BJ (cell line): ENCODE results near the gene CEP170. TPM values are rescaled to one million over a fixed set of nuclear protein-coding genes. Genes with fewer than 3 reads are reported as not detected.

Experiments used
- CTCF ChIA-PET: fragments of 350-600 bp; formaldehyde crosslinking; extraction: SDS; loops from one replicate; lab custom pipeline; 2021; ENCODE audit warnings: antibody characterized with exemption, inconsistent platforms; lab: Yijun Ruan, JAX
- POLR2A ChIA-PET: fragments of 300-600 bp; sonication (Branson Sonifier 250); formaldehyde crosslinking; extraction: SDS; loops from one replicate; lab custom pipeline; 2021; ENCODE audit warnings: antibody characterized with exemption; lab: Charles Lee
- DNase-seq: peaks from one replicate; pipeline ENCODE4 v3.0.0-alpha.2; 2011; ENCODE audit warnings: low read depth
- H3K27me3 ChIP-seq: 2 replicates; pipeline ENCODE4 v1.6.0; 2011; ENCODE audit warnings: low read length; ENCODE audit not compliant: control insufficient read depth, insufficient read depth
- H3K36me3 ChIP-seq: 2 replicates; pipeline ENCODE4 v1.5.1; 2011; ENCODE audit warnings: low read length; ENCODE audit not compliant: control insufficient read depth, insufficient read depth
- H3K4me3 ChIP-seq: 2 replicates; pipeline ENCODE4 v1.5.1; 2011; ENCODE audit warnings: low read depth, mild to moderate bottlenecking, control low read depth, low read length
- CTCF ChIP-seq: IDR thresholded peaks from 2 replicates; pipeline ENCODE4 v1.5.1; 2011; ENCODE audit warnings: low read depth, mild to moderate bottlenecking, control low read depth, inconsistent platforms, low read length, moderate library complexity; ENCODE audit not compliant: insufficient read depth
- polyA plus RNA-seq: library from polyadenylated mRNA; depleted of rRNA; stranded (reverse); fragments of >200 nt; gene quantifications from 2 replicates; pipeline ENCODE4 v1.2.3, GENCODE V29; 2011

The CEP170 gene
- polyA plus RNA-seq, 1 experiment, result 42.0 TPM

DNA sequence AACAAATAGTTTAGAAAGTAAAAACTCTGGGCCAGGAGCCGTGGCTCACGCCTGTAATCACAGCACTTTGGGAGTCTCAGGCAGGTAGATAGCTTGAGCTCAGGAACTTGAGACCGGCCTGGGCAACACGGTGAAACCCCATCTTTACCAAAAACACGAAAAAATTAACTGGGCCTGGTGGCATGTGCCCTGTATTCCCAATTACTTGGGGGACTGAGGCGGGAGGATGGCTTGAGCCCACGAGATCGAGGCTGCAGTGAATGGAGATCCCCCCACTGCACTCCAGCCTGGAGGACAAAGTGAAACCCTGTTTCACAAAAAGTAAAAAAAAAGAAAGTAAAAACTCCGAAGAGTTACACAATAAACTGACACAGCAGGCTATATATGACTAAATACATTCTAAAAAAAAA lies 10.6 kb downstream of the CEP170 start:
- POLR2A ChIA-PET, result no interaction called here
- Histone ChIP-seq H3K4me3 (no peak overlapping the region), H3K36me3 (no peaks in the 10 kb centered on the region), H3K27me3 (no peaks in the 10 kb centered on the region)
- CTCF ChIA-PET, result no interaction called here
- TF ChIP-seq CTCF, result no peak
- DNase-seq, result no peak

DNA sequence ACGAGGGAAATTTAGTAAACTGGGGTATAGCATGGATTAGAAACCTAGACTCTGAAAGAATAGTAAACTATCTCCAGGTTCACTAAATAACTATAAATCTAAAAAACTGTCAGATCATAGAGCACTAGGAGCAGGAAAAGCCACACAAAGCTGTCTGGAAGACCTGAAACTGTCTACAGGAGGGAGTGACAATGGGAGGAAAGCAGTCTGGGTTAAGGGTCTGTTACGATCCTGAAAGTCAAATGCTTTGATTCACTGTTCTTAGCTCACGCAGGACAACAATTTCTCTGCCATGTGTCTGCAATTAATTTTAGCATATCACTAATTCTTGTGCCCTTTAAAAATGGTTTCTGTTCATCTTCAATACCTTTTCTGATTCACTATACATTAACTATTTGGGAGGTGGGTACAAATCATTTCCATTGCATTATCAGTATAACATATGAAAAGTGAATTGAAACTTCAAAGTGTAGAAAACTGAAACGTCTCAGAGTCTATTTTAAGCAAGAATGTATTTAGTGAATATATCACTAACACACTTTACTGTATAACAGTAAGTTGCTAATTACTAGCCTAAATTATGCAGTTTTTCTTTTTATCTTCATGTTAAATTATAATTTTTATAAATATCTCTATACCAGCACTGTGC lies 18.4 kb downstream of the CEP170 start:
- no peak for DNase-seq
- Histone ChIP-seq H3K27me3 (no peaks in the 10 kb centered on the region), H3K4me3 (no peak overlapping the region), H3K36me3 (peaks cover 2% of the 10 kb centered on the region; the same call in 1 of the 2 replicates)
- ChIA-PET POLR2A (interaction anchor here (0.6 kb wide), 1 partner anchor 13 kb away, joined by 3 read pairs; no protein-coding TSS in a partner anchor), CTCF (no interaction called here)
- TF ChIP-seq CTCF, result no peak

- Histone ChIP-seq H3K36me3 (peaks cover 2% of the 10 kb centered on the region; the same call in 1 of the 2 replicates), H3K27me3 (no peaks in the 10 kb centered on the region), H3K4me3 (no peak overlapping the region)
- ChIA-PET POLR2A (no interaction called here), CTCF (no interaction called here)
- TF ChIP-seq CTCF, result no peak
- DNase-seq, result no peak
Observed at GRCh38 chr1:243234978-243235647, 20.0 kb downstream of the CEP170 start.

- Histone ChIP-seq H3K4me3 (no peak overlapping the region), H3K36me3 (peaks cover 2% of the 10 kb centered on the region; the same call in 1 of the 2 replicates), H3K27me3 (no peaks in the 10 kb centered on the region)
- POLR2A ChIA-PET, result no interaction called here
- CTCF ChIA-PET, result no interaction called here
- TF ChIP-seq CTCF, result no peak
- DNase-seq, result no peak
Observed at GRCh38 chr1:243233908-243234307, 21.2 kb downstream of the CEP170 start.

DNA sequence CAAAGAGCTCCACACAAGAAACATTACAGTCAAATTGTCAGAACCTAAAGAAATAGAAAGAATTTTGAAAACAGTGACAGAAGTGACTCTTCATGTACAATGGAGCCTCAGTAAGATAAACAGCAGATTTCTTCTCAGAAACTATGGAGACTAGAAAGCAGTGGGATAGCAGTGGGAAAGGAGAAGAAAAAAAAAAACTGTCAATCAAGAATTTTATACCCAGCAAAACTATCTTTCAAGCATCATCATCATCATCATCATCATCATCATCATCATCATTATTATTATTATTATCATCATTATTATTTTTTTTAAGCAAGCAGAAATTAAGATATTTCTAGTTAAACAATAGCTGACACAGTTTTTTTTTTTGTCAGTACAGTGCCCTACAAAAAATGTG lies 24.2 kb downstream of the CEP170 start:
- ChIA-PET POLR2A (no interaction called here), CTCF (interaction anchor here (0.7 kb wide), 1 partner anchor 1026 kb away, joined by 3 read pairs; no protein-coding TSS in a partner anchor)
- Histone ChIP-seq H3K36me3 (no peaks in the 10 kb centered on the region), H3K4me3 (no peak overlapping the region), H3K27me3 (no peaks in the 10 kb centered on the region)
- TF ChIP-seq CTCF, result no peak
- no peak for DNase-seq
